Liver (tissue), 9 donors: ENCODE measurements around the gene GRID1. TPM values are rescaled to one million over a fixed set of nuclear protein-coding genes. Genes with fewer than 3 reads are reported as not detected.

Experiments used
- DNase-seq: peaks from one replicate; pipeline ENCODE4 v3.0.0-alpha.2; 2017; ENCODE audit warnings: low spot score
- H3K27ac ChIP-seq, 2 donors: one replicate each; pipeline ENCODE4 v1.7.0; 2013; ENCODE audit warnings: inconsistent platforms in 2 of 2, low read length in 2 of 2, control low read depth in 1 of 2, low read depth in 1 of 2, mild to moderate bottlenecking in 1 of 2
- H3K27me3 ChIP-seq, 4 donors: one replicate each; pipeline versions ENCODE4 v1.6.1 to v1.7.0; 2013; ENCODE audit warnings: low read length in 3 of 4, inconsistent platforms in 1 of 4, mild to moderate bottlenecking in 1 of 4, moderate library complexity in 1 of 4; ENCODE audit not compliant: control insufficient read depth in 4 of 4, insufficient read depth in 4 of 4
- H3K36me3 ChIP-seq, 4 donors: one replicate each; pipeline versions ENCODE4 v1.6.1 to v1.7.0; 2013; ENCODE audit warnings: low read length in 3 of 4, mild to moderate bottlenecking in 3 of 4, low read depth in 1 of 4, moderate library complexity in 1 of 4; ENCODE audit not compliant: control insufficient read depth in 4 of 4, insufficient read depth in 3 of 4
- H3K4me1 ChIP-seq, 4 donors: one replicate each; pipeline versions ENCODE4 v1.6.1 to v1.7.0; 2013; ENCODE audit warnings: low read length in 3 of 4, mild to moderate bottlenecking in 3 of 4, moderate library complexity in 1 of 4; ENCODE audit not compliant: control insufficient read depth in 4 of 4, insufficient read depth in 4 of 4
- H3K4me3 ChIP-seq, 3 donors: one replicate each; pipeline versions ENCODE4 v1.6.1 to v1.7.0; 2013; ENCODE audit warnings: low read length in 3 of 3, control low read depth in 1 of 3, low read depth in 1 of 3, mild to moderate bottlenecking in 1 of 3
- H3K9ac ChIP-seq, 2 donors: one replicate each; pipeline ENCODE4 v1.7.0; 2013; ENCODE audit warnings: low read length in 2 of 2, mild to moderate bottlenecking in 2 of 2, moderate library complexity in 2 of 2, control low read depth in 1 of 2, low read depth in 1 of 2
- H3K9me3 ChIP-seq, 4 donors: one replicate each; pipeline versions ENCODE4 v1.6.1 to v1.7.0; 2013; ENCODE audit warnings: low read length in 3 of 4; ENCODE audit not compliant: control insufficient read depth in 4 of 4
- EGR1 ChIP-seq, 2 donors: IDR thresholded peaks; 2 replicates each; pipeline ENCODE4 v1.6.1; 2016 to 2018; ENCODE audit warnings: antibody characterized with exemption in 2 of 2, low read depth in 2 of 2
- FOXA2 ChIP-seq: IDR thresholded peaks from 2 replicates; pipeline ENCODE4 v1.6.1; 2016; ENCODE audit warnings: antibody characterized with exemption
- GABPA ChIP-seq, 2 donors: IDR thresholded peaks in 1 of 2; conservative IDR thresholded peaks in 1 of 2; 2 replicates each; pipeline ENCODE4 v1.6.1; 2016; ENCODE audit warnings: antibody characterized with exemption in 2 of 2, mild to moderate bottlenecking in 1 of 2, moderate library complexity in 1 of 2
- HNF4G ChIP-seq: IDR thresholded peaks from 2 replicates; pipeline ENCODE4 v1.6.1; 2016; ENCODE audit warnings: antibody characterized with exemption
- JUND ChIP-seq, 2 donors: IDR thresholded peaks; 2 replicates each; pipeline ENCODE4 v1.6.1; 2016; ENCODE audit warnings: antibody characterized with exemption in 2 of 2
- MAX ChIP-seq: IDR thresholded peaks from 2 replicates; pipeline ENCODE4 v1.6.1; 2016; ENCODE audit warnings: antibody characterized with exemption
- NR2F2 ChIP-seq: IDR thresholded peaks from 2 replicates; pipeline ENCODE4 v1.6.1; 2016; ENCODE audit warnings: antibody characterized with exemption
- RAD21 ChIP-seq, 2 donors: IDR thresholded peaks; 2 replicates each; pipeline ENCODE4 v1.6.1; 2016; ENCODE audit warnings: antibody characterized with exemption in 2 of 2, mild to moderate bottlenecking in 2 of 2
- RXRA ChIP-seq, 2 donors: IDR thresholded peaks; 2 replicates each; pipeline ENCODE4 v1.6.1; 2017 to 2018; ENCODE audit warnings: antibody characterized with exemption in 2 of 2, mild to moderate bottlenecking in 1 of 2
- SP1 ChIP-seq: IDR thresholded peaks from 2 replicates; pipeline ENCODE4 v1.6.1; 2018; ENCODE audit warnings: antibody characterized with exemption, mild to moderate bottlenecking
- WGBS: extraction: QIAGEN DNeasy Blood & Tissue Kit; methylation state at CpG from one replicate; pipeline ENCODE4 v1.1.7; 2013; 5-methylcytosine and 5-hydroxymethylcytosine counted together
- polyA plus RNA-seq, 2 donors: library from polyadenylated mRNA; stranded (reverse) in 1 of 2; unstranded in 1 of 2; fragments of 200-250 nt in 1 of 2; fragments of >200 nt in 1 of 2; fragmentation: Nextera tagmentation in 1 of 2; extraction: Ambion mirVana in 1 of 2; gene quantifications; one replicate each; pipeline versions ENCODE4 v1.2.1 to v1.2.3, GENCODE V29; 2013 to 2015
- total RNA-seq, 2 donors: library from RNA; depleted of rRNA; stranded (reverse); fragments of >200 nt; gene quantifications; one replicate each; pipeline ENCODE4 v1.2.3, GENCODE V29; 2014
- TF ChIP-seq, protein P1 (sequence below): IDR thresholded peaks from 2 replicates; pipeline ENCODE4 v1.6.1; 2016; ENCODE audit warnings: antibody characterized with exemption, mild to moderate bottlenecking
- donor health status: healthy.
- donor health status: healthy.
- donor health status: healthy.
- donor health status: healthy.
- donor health status: healthy.

Gene GRID1
- total and polyA plus RNA-seq, 4 donors, result 0.09 to 0.17 (median 0.14) TPM; not detected in 1

- DNase-seq, result no peak
- H3K27ac ChIP-seq, result no peak overlapping the region
- WGBS, result 68% methylated on average over 15 of the region's 15 CpGs
Observed at GRCh38 chr10:86197166-86197790, 169.3 kb downstream of the GRID1 start.

DNA sequence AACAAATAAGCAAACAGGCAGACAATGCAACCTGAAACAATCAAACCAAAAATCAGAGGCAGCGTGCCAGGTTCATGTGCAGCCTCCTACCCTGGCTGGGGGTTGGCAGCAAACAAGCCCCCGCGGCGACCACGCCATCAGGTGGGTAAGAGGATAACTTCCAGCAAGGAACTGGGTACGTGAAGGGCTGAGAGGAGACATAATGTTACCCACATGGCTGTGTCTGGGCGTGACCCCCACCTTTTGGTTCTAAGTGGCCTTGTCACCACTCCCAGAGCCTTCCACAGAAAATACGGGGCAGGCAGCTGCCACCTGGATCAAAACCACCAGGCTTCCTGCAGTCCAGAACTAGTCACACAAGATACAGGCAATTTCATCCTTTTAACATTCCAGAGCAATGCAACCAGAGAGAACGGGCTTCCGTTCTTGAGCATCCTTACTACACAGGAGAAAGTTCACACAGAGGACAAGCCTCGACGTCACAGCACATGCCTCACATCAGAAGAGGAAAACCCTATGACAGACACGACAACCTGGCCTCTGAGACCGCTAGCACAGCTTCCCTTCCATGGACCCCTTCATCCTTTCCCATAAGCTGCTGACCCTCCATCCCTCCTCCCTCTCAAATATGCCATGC is 171.0 kb downstream of the GRID1 start:
- no peaks in the 10 kb centered on the region for H3K9me3 ChIP-seq
- no peak overlapping the region for H3K27ac ChIP-seq
- no peaks in the 10 kb centered on the region for H3K27me3 ChIP-seq
- H3K36me3 ChIP-seq, result no peaks in the 10 kb centered on the region
- H3K4me1 ChIP-seq, result no peaks in the 10 kb centered on the region
- TF ChIP-seq RAD21 (IDR thresholded peaks at IDR 0.05) (no peak), EGR1 (IDR thresholded peaks at IDR 0.05; ENCODE audit: low read depth in 2 of 2) (no peak), MAX (no peak), FOXA2 (no peak), RXRA (IDR thresholded peaks at IDR 0.05) (no peak), JUND (IDR thresholded peaks at IDR 0.05) (no peak), HNF4G (no peak), GABPA (IDR thresholded peaks at IDR 0.05 in 1 of 2, conservative IDR thresholded peaks at IDR 0.05 in 1 of 2) (no peak)
- TF ChIP-seq, protein P1, sequence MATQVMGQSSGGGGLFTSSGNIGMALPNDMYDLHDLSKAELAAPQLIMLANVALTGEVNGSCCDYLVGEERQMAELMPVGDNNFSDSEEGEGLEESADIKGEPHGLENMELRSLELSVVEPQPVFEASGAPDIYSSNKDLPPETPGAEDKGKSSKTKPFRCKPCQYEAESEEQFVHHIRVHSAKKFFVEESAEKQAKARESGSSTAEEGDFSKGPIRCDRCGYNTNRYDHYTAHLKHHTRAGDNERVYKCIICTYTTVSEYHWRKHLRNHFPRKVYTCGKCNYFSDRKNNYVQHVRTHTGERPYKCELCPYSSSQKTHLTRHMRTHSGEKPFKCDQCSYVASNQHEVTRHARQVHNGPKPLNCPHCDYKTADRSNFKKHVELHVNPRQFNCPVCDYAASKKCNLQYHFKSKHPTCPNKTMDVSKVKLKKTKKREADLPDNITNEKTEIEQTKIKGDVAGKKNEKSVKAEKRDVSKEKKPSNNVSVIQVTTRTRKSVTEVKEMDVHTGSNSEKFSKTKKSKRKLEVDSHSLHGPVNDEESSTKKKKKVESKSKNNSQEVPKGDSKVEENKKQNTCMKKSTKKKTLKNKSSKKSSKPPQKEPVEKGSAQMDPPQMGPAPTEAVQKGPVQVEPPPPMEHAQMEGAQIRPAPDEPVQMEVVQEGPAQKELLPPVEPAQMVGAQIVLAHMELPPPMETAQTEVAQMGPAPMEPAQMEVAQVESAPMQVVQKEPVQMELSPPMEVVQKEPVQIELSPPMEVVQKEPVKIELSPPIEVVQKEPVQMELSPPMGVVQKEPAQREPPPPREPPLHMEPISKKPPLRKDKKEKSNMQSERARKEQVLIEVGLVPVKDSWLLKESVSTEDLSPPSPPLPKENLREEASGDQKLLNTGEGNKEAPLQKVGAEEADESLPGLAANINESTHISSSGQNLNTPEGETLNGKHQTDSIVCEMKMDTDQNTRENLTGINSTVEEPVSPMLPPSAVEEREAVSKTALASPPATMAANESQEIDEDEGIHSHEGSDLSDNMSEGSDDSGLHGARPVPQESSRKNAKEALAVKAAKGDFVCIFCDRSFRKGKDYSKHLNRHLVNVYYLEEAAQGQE, result no peak
- 78% methylated on average over 14 of the region's 14 CpGs for WGBS
- H3K4me3 ChIP-seq, result no peak overlapping the region
- H3K9ac ChIP-seq, result no peak overlapping the region
- no peak for DNase-seq

More at GRCh38 chr10:86197166-86197790, 169.3 kb downstream of the GRID1 start:
- Histone ChIP-seq H3K4me1 (no peaks in the 10 kb centered on the region), H3K4me3 (no peak overlapping the region), H3K9me3 (no peaks in the 10 kb centered on the region), H3K36me3 (no peaks in the 10 kb centered on the region), H3K9ac (no peak overlapping the region), H3K27me3 (no peaks in the 10 kb centered on the region)
- TF ChIP-seq MAX, result no peak
- TF ChIP-seq, protein P1, result no peak
- no peak for TF ChIP-seq NR2F2
- no peak for TF ChIP-seq RAD21 (IDR thresholded peaks at IDR 0.05)
- no peak for TF ChIP-seq SP1
- no peak for TF ChIP-seq HNF4G
